Stomach (tissue), 9 donors: Measurements from ENCODE around the gene B3GNT5. TPM values are rescaled to one million over a fixed set of nuclear protein-coding genes. Genes with fewer than 3 reads are reported as not detected.

Source experiments
- DNase-seq, 2 donors: peaks; one replicate each; pipeline versions ENCODE4 v3.0.0 to v3.0.0-alpha.2; 2013 to 2019
- H3K27ac ChIP-seq, 5 donors: fragments of 200-600 bp in 4 of 5; sonication (generic) in 4 of 5; one replicate each; pipeline ENCODE4 v1.5.1; 2013 to 2019; ENCODE audit warnings: mild to moderate bottlenecking in 1 of 5, moderate library complexity in 1 of 5
- H3K27me3 ChIP-seq, 3 donors: fragments of 200-600 bp; sonication (generic); one replicate each; pipeline ENCODE4 v1.5.1; 2017 to 2019; ENCODE audit warnings: mixed run types in 1 of 3
- H3K36me3 ChIP-seq, 4 donors: fragments of 200-600 bp; sonication (generic); 1 replicate in 3 of 4; 2 replicates in 1 of 4; pipeline ENCODE4 v1.5.1; 2016 to 2019
- H3K4me1 ChIP-seq, 4 donors: fragments of 200-600 bp; sonication (generic); one replicate each; pipeline ENCODE4 v1.5.1; 2016 to 2019
- H3K4me3 ChIP-seq, 4 donors: fragments of 200-600 bp; sonication (generic) in 3 of 4; one replicate each; pipeline ENCODE4 v1.5.1; 2016 to 2019; ENCODE audit warnings: mild to moderate bottlenecking in 1 of 4
- H3K9me3 ChIP-seq, 4 donors: fragments of 200-600 bp; sonication (generic); one replicate each; pipeline ENCODE4 v1.5.1; 2016 to 2019
- EP300 ChIP-seq: sonication (generic); formaldehyde crosslinking; IDR thresholded peaks from one replicate; pipeline ENCODE4 v1.6.1; 2017; ENCODE audit warnings: antibody characterized with exemption
- POLR2A ChIP-seq, 4 donors: fragments of 450-650 bp; IDR thresholded peaks; one replicate each; pipeline ENCODE4 v1.6.1; 2016; ENCODE audit warnings: antibody characterized with exemption in 4 of 4, control low read depth in 2 of 4, mild to moderate bottlenecking in 1 of 4, moderate library complexity in 1 of 4
- POLR2AphosphoS5 ChIP-seq, 3 donors: sonication (generic); formaldehyde crosslinking; IDR thresholded peaks; one replicate each; pipeline ENCODE4 v1.6.1; 2016; ENCODE audit warnings: antibody characterized with exemption in 3 of 3
- WGBS, 5 donors: extraction: QIAGEN DNeasy Blood & Tissue Kit in 3 of 5; methylation state at CpG; one replicate each; pipeline versions ENCODE4 v1.1.5 to v1.1.7; 2013 to 2018; 5-methylcytosine and 5-hydroxymethylcytosine counted together
- intact Hi-C: fragments of 100-400 bp; cut with DNase I; formaldehyde crosslinking; loops from one replicate; pipeline ENCODE4 v1.15.1; 2023; ENCODE audit warnings: low total_unique reads
- polyA plus RNA-seq, 3 donors: library from polyadenylated mRNA; stranded (reverse); fragments of 200-250 nt; gene quantifications; one replicate each; pipeline ENCODE4 v1.2.3, GENCODE V29; 2013
- total RNA-seq, 5 donors: library from RNA; depleted of rRNA; stranded (reverse); fragments of >200 nt; gene quantifications; one replicate each; pipeline versions ENCODE4 v1.1.0 to v1.2.3, GENCODE V29; 2014 to 2016
- TF ChIP-seq, protein P1 (sequence below), 7 experiments: fragments of 450-650 bp in 4 of 7; fragments of 200-600 bp in 3 of 7; sonication (generic) in 3 of 7; IDR thresholded peaks; one replicate each; pipeline ENCODE4 v1.5.1; 2016 to 2019; ENCODE audit warnings: antibody characterized with exemption in 7 of 7, control low read depth in 2 of 7, mild to moderate bottlenecking in 1 of 7
- donor health status: healthy with polysubstance abuse.
- donor health status: Bipolar disorder and iron deficiency.
- donor health status: healthy.

B3GNT5 gene
- total and polyA plus RNA-seq, 8 donors: 4.1 to 39.7 (median 7.2) TPM

GRCh38 chr3:183217548-183218332 lies 35.3 kb upstream of the B3GNT5 start:
- H3K9me3 ChIP-seq: no peaks in the 10 kb centered on the region
- peaks cover 0 to 28% (median 0%) of the 10 kb centered on the region in 3 donors for H3K27me3 ChIP-seq
- no peaks in the 10 kb centered on the region for H3K36me3 ChIP-seq
- TF ChIP-seq, protein P1, sequence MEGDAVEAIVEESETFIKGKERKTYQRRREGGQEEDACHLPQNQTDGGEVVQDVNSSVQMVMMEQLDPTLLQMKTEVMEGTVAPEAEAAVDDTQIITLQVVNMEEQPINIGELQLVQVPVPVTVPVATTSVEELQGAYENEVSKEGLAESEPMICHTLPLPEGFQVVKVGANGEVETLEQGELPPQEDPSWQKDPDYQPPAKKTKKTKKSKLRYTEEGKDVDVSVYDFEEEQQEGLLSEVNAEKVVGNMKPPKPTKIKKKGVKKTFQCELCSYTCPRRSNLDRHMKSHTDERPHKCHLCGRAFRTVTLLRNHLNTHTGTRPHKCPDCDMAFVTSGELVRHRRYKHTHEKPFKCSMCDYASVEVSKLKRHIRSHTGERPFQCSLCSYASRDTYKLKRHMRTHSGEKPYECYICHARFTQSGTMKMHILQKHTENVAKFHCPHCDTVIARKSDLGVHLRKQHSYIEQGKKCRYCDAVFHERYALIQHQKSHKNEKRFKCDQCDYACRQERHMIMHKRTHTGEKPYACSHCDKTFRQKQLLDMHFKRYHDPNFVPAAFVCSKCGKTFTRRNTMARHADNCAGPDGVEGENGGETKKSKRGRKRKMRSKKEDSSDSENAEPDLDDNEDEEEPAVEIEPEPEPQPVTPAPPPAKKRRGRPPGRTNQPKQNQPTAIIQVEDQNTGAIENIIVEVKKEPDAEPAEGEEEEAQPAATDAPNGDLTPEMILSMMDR (IDR thresholded peaks at IDR 0.05): no peak
- TF ChIP-seq EP300 (no peak), POLR2A (IDR thresholded peaks at IDR 0.05) (no peak), POLR2AphosphoS5 (IDR thresholded peaks at IDR 0.05) (no peak)
- no peak overlapping the region for H3K4me3 ChIP-seq
- H3K27ac ChIP-seq: no peak overlapping the region
- DNase-seq: no peak
- intact Hi-C loops: no loop called here
- H3K4me1 ChIP-seq: no peaks in the 10 kb centered on the region
- WGBS, 5 donors: 74 to 84% (median 82%) methylated on average over 9 of the region's 9 CpGs

GRCh38 chr3:183218826-183219225 lies 34.2 kb upstream of the B3GNT5 start:
- 70 to 89% (median 87%) methylated on average over 2 of the region's 2 CpGs for WGBS, 5 donors
- Histone ChIP-seq H3K9me3 (no peaks in the 10 kb centered on the region), H3K4me3 (no peak overlapping the region), H3K27me3 (peaks cover 0 to 28% (median 0%) of the 10 kb centered on the region in 3 donors), H3K36me3 (no peaks in the 10 kb centered on the region), H3K4me1 (no peaks in the 10 kb centered on the region), H3K27ac (no peak overlapping the region)
- TF ChIP-seq, protein P1 (IDR thresholded peaks at IDR 0.05): no peak
- TF ChIP-seq EP300: no peak
- TF ChIP-seq POLR2A (IDR thresholded peaks at IDR 0.05): no peak
- TF ChIP-seq POLR2AphosphoS5 (IDR thresholded peaks at IDR 0.05): no peak
- intact Hi-C loops: no loop called here
- DNase-seq: no peak

DNA sequence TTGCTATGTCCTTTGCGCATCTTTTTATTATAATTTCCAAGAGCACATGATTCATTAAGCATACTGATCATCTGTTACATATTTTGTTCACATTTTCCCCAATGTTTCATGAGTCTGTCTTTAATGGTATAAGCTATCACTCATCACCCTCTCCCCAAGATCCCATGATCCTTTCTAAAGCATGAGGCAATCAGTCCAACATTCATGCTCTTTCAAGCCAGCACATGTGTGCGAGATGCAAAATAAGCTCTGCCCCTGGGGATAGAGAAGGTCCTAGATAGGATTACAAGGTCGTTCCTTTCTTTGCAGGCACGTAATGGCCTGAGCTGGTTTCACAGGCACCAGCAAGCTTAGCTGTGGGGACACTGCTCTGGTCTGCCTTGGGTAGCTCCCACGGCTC lies 32.2 kb upstream of the B3GNT5 start:
- no peak for DNase-seq
- WGBS, 5 donors: 72 to 79% (median 76%) methylated on average over 5 of the region's 5 CpGs
- no peaks in the 10 kb centered on the region for H3K4me1 ChIP-seq

DNA sequence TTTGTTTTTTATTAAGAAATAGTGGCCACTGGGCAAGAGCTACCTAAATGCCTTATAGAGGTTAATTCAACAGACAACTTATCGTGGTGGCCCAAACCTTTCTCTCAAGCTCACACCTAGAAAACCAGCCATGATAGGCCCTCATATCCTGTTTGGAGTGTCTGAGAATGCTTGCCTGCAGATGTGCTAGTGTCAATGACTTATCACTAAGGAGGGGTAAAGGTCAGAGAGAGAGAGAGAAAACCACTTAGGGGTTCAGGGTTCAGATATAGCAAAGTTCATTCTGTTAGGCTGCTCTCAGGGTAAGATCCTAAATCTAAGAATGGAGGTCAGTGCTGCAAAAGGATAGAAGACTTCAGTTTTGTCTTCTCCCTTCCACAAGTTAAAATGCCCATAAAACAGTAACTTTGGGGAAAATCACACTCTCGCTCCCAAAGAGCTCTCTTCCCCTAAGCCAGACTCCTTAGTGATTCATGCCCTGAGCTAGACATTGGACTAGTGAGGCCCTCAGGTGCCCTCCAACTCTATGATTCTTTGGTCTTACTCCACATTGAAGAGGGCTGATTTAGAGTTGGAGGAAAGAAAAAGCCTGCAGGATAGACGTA lies 30.3 kb upstream of the B3GNT5 start:
- TF ChIP-seq POLR2AphosphoS5 (IDR thresholded peaks at IDR 0.05) (no peak), POLR2A (IDR thresholded peaks at IDR 0.05) (no peak), EP300 (no peak)
- TF ChIP-seq, protein P1 (IDR thresholded peaks at IDR 0.05): no peak
- H3K4me1 ChIP-seq: no peaks in the 10 kb centered on the region
- H3K9me3 ChIP-seq: no peaks in the 10 kb centered on the region
- WGBS, 5 donors: 90 to 96% (median 94%) methylated on average over 3 of the region's 3 CpGs
- H3K27ac ChIP-seq: no peak overlapping the region
- intact Hi-C loops: no loop called here
- H3K36me3 ChIP-seq: no peaks in the 10 kb centered on the region
- DNase-seq: no peak
- H3K27me3 ChIP-seq: peaks cover 0 to 23% (median 0%) of the 10 kb centered on the region in 3 donors
- H3K4me3 ChIP-seq: no peak overlapping the region

More for the DNA sequence above, 32.2 kb upstream of the B3GNT5 start:
- Histone ChIP-seq H3K9me3 (no peaks in the 10 kb centered on the region), H3K27ac (no peak overlapping the region), H3K27me3 (peaks cover 0 to 28% (median 0%) of the 10 kb centered on the region in 3 donors), H3K36me3 (no peaks in the 10 kb centered on the region), H3K4me3 (no peak overlapping the region)
- TF ChIP-seq POLR2AphosphoS5 (IDR thresholded peaks at IDR 0.05) (no peak), POLR2A (IDR thresholded peaks at IDR 0.05) (no peak), EP300 (no peak)
- TF ChIP-seq, protein P1 (IDR thresholded peaks at IDR 0.05): no peak
- intact Hi-C loops: no loop called here
